H1 (cell line): ENCODE results near the gene ALDH1B1. TPM values are rescaled to one million over a fixed set of nuclear protein-coding genes. Genes with fewer than 3 reads are reported as not detected.

ENCODE experiments used
- CTCF ChIA-PET: fragments of 300-600 bp; sonication (Branson Sonifier 250); formaldehyde crosslinking; loops from one replicate; lab custom pipeline; 2021; ENCODE audit not compliant: partially characterized antibody; lab: Charles Lee
- POLR2A ChIA-PET: fragments of 300-600 bp; sonication (Branson Sonifier 250); formaldehyde crosslinking; loops from one replicate; lab custom pipeline; 2021; ENCODE audit warnings: inconsistent platforms; ENCODE audit not compliant: partially characterized antibody; lab: Charles Lee
- DNase-seq, 2 experiments: peaks; one replicate each; pipeline versions ENCODE4 v3.0.0 to v3.0.0-alpha.2; 2010 to 2022; ENCODE audit warnings: low spot score in 2 of 2, low read depth in 1 of 2, mixed read lengths in 1 of 2
- FAIRE-seq: peaks from 2 replicates; lab custom pipeline; 2011; peaks lifted over from hg19 to GRCh38; lab: Jason Lieb, UNC
- H2AFZ ChIP-seq: 2 replicates; pipeline ENCODE4 v1.8.1; 2012; ENCODE audit warnings: low read length, inconsistent platforms
- H2AK5ac ChIP-seq: 2 replicates; pipeline ENCODE4 v1.6.1; 2013; ENCODE audit warnings: low read depth, low read length
- H2BK120ac ChIP-seq: replicated peaks from 2 replicates; pipeline ENCODE3; 2013; ENCODE audit warnings: low read depth, low read length, inconsistent platforms
- H2BK12ac ChIP-seq: 2 replicates; pipeline ENCODE4 v1.6.1; 2013; ENCODE audit warnings: low read depth, low read length
- H2BK15ac ChIP-seq: 2 replicates; pipeline ENCODE4 v1.6.1; 2013; ENCODE audit warnings: low read length
- H2BK20ac ChIP-seq: 2 replicates; pipeline ENCODE4 v1.6.1; 2013; ENCODE audit warnings: low read length
- H2BK5ac ChIP-seq: 2 replicates; pipeline ENCODE4 v1.6.1; 2013; ENCODE audit warnings: low read depth, low read length
- H3K14ac ChIP-seq: 2 replicates; pipeline ENCODE4 v1.6.1; 2013; ENCODE audit warnings: inconsistent platforms; ENCODE audit not compliant: insufficient read length
- H3K18ac ChIP-seq: 2 replicates; pipeline ENCODE4 v1.6.1; 2013; ENCODE audit warnings: low read length; ENCODE audit errors: extremely low read depth
- H3K23ac ChIP-seq: 2 replicates; pipeline ENCODE4 v1.6.1; 2013; ENCODE audit warnings: inconsistent platforms; ENCODE audit not compliant: insufficient read length
- H3K23me2 ChIP-seq: 2 replicates; pipeline ENCODE4 v1.6.1; 2013; ENCODE audit warnings: low read depth, low read length
- H3K27ac ChIP-seq: 2 replicates; pipeline ENCODE4 v1.6.1; 2011; ENCODE audit warnings: low read depth, low read length, inconsistent platforms
- H3K27me3 ChIP-seq, 4 experiments: replicated peaks in 1 of 4; 1 replicate in 1 of 4; 2 replicates in 3 of 4; pipeline versions ENCODE4 v1.6.1 to v1.8.1; 2011 to 2013; ENCODE audit warnings: low read length in 3 of 4, mild to moderate bottlenecking in 3 of 4, inconsistent platforms in 2 of 4, mixed read lengths in 2 of 4, moderate library complexity in 1 of 4; ENCODE audit not compliant: control insufficient read depth in 3 of 4, insufficient read depth in 3 of 4; ENCODE audit errors: extremely low read depth in 1 of 4
- H3K36me3 ChIP-seq, 4 experiments: 2 replicates each; pipeline versions ENCODE4 v1.6.1 to v1.8.1; 2011 to 2013; ENCODE audit warnings: mild to moderate bottlenecking in 4 of 4, low read length in 3 of 4, moderate library complexity in 2 of 4, control low read depth in 1 of 4, inconsistent platforms in 1 of 4; ENCODE audit not compliant: insufficient read depth in 4 of 4, control insufficient read depth in 2 of 4
- H3K4ac ChIP-seq: replicated peaks from 2 replicates; pipeline ENCODE3; 2013; ENCODE audit warnings: low read length, low read depth, mixed read lengths, inconsistent platforms; ENCODE audit not compliant: insufficient read length
- H3K4me1 ChIP-seq, 4 experiments: replicated peaks in 1 of 4; 1 replicate in 1 of 4; 2 replicates in 3 of 4; pipeline versions ENCODE4 v1.6.1 to v1.8.1; 2011 to 2013; ENCODE audit warnings: low read length in 3 of 4, inconsistent platforms in 2 of 4, mixed read lengths in 1 of 4; ENCODE audit not compliant: insufficient read depth in 4 of 4, control insufficient read depth in 3 of 4
- H3K4me2 ChIP-seq, 2 experiments: 2 replicates each; pipeline versions ENCODE4 v1.6.1 to v1.8.1; 2011 to 2013; ENCODE audit warnings: low read depth in 2 of 2, low read length in 2 of 2, control low read depth in 1 of 2, inconsistent platforms in 1 of 2, mild to moderate bottlenecking in 1 of 2; ENCODE audit not compliant: insufficient read depth in 1 of 2
- H3K4me3 ChIP-seq, 4 experiments: fragments of 200-600, 300-600 bp in 1 of 4; sonication (generic), shearing (Covaris generic), sonication (Bioruptor Twin) in 1 of 4; 2 replicates each; pipeline versions ENCODE4 v1.5.1 to v1.8.1; 2011 to 2016; ENCODE audit warnings: low read length in 4 of 4, low read depth in 3 of 4, control low read depth in 2 of 4, inconsistent platforms in 2 of 4, mild to moderate bottlenecking in 2 of 4, mixed read lengths in 1 of 4, moderate library complexity in 1 of 4; ENCODE audit not compliant: insufficient read depth in 2 of 4; ENCODE audit errors: extremely low read depth in 1 of 4
- H3K56ac ChIP-seq: replicated peaks from 2 replicates; pipeline ENCODE3; 2013; ENCODE audit warnings: low read depth, mild to moderate bottlenecking, mixed read lengths, low read length, inconsistent platforms; ENCODE audit not compliant: insufficient read length
- H3K79me1 ChIP-seq: 2 replicates; pipeline ENCODE4 v1.6.1; 2013; ENCODE audit warnings: low read depth, low read length, control low read depth
- H3K79me2 ChIP-seq, 2 experiments: 2 replicates each; pipeline versions ENCODE4 v1.6.1 to v1.8.1; 2012 to 2013; ENCODE audit warnings: low read length in 2 of 2, mild to moderate bottlenecking in 2 of 2, inconsistent platforms in 1 of 2; ENCODE audit not compliant: insufficient read depth in 2 of 2, control insufficient read depth in 1 of 2
- H3K9ac ChIP-seq, 4 experiments: replicated peaks in 1 of 4; 1 replicate in 1 of 4; 2 replicates in 3 of 4; pipeline versions ENCODE4 v1.6.1 to v1.8.1; 2011 to 2013; ENCODE audit warnings: low read depth in 3 of 4, low read length in 3 of 4, control low read depth in 2 of 4, mild to moderate bottlenecking in 2 of 4, moderate library complexity in 2 of 4, inconsistent platforms in 1 of 4; ENCODE audit errors: extremely low read depth in 1 of 4
- H3K9me3 ChIP-seq, 2 experiments: 2 replicates each; pipeline versions ENCODE4 v1.6.1 to v1.8.1; 2012 to 2013; ENCODE audit warnings: mild to moderate bottlenecking in 2 of 2, moderate library complexity in 2 of 2, control low read depth in 1 of 2, inconsistent platforms in 1 of 2, low read depth in 1 of 2, low read length in 1 of 2, mixed read lengths in 1 of 2; ENCODE audit not compliant: insufficient read depth in 2 of 2
- H4K20me1 ChIP-seq, 2 experiments: replicated peaks in 1 of 2; 2 replicates each; pipeline versions ENCODE3 to v1.8.1; 2011 to 2013; ENCODE audit warnings: inconsistent platforms in 2 of 2, low read length in 2 of 2, mild to moderate bottlenecking in 1 of 2; ENCODE audit not compliant: insufficient read depth in 2 of 2, control insufficient read depth in 1 of 2
- H4K5ac ChIP-seq: 2 replicates; pipeline ENCODE4 v1.6.1; 2013; ENCODE audit warnings: low read length, low read depth, mixed read lengths, inconsistent platforms; ENCODE audit not compliant: insufficient read length
- H4K8ac ChIP-seq: 2 replicates; pipeline ENCODE4 v1.8.0; 2013; ENCODE audit warnings: mild to moderate bottlenecking, moderate library complexity, low read length, inconsistent platforms; ENCODE audit not compliant: insufficient read depth; ENCODE audit errors: extremely low read depth
- H4K91ac ChIP-seq: replicated peaks from 2 replicates; pipeline ENCODE3; 2013; ENCODE audit warnings: low read length, mixed read lengths, inconsistent platforms; ENCODE audit not compliant: insufficient read length
- ASH2L ChIP-seq: fragments of 200-600, 300-600 bp; sonication (generic); IDR thresholded peaks from one replicate; pipeline ENCODE4 v1.7.1; 2017; ENCODE audit warnings: low read length
- BACH1 ChIP-seq: IDR thresholded peaks from 2 replicates; pipeline ENCODE4 v1.6.1; 2012; ENCODE audit warnings: low read length, improper control_type of control experiment
- BRCA1 ChIP-seq: IDR thresholded peaks from 2 replicates; pipeline ENCODE4 v1.6.1; 2012; ENCODE audit warnings: low read depth, low read length, improper control_type of control experiment
- EZH2 ChIP-seq: fragments of 200-600 bp; sonication (generic); IDR thresholded peaks from 2 replicates; pipeline ENCODE4 v1.7.1; 2012; ENCODE audit warnings: low read depth, mild to moderate bottlenecking, moderate library complexity, low read length, inconsistent platforms; ENCODE audit not compliant: severe bottlenecking
- NANOG ChIP-seq: IDR thresholded peaks from 2 replicates; pipeline ENCODE4 v1.6.1; 2011; ENCODE audit warnings: low read length, low read depth, mild to moderate bottlenecking, inconsistent platforms; ENCODE audit not compliant: insufficient read depth, poor library complexity, severe bottlenecking
- POLR2A ChIP-seq, 2 experiments: IDR thresholded peaks; 1 replicate in 1 of 2; 2 replicates in 1 of 2; pipeline ENCODE4 v1.6.1; 2011; ENCODE audit warnings: low read depth in 2 of 2, low read length in 2 of 2, mild to moderate bottlenecking in 2 of 2; ENCODE audit errors: control extremely low read depth in 1 of 2
- POU5F1 ChIP-seq: IDR thresholded peaks from 2 replicates; pipeline ENCODE4 v1.6.1; 2011; ENCODE audit warnings: low read depth, mild to moderate bottlenecking, low read length, moderate library complexity
- SIN3A ChIP-seq, 2 experiments: IDR thresholded peaks in 1 of 2; conservative IDR thresholded peaks in 1 of 2; 2 replicates each; pipeline ENCODE4 v1.6.1; 2011 to 2012; ENCODE audit warnings: low read length in 2 of 2, improper control_type of control experiment in 1 of 2, low read depth in 1 of 2, mild to moderate bottlenecking in 1 of 2
- SP4 ChIP-seq: IDR thresholded peaks from 2 replicates; pipeline ENCODE4 v1.6.1; 2012; ENCODE audit warnings: low read length, inconsistent platforms
- SUZ12 ChIP-seq: fragments of 200-600 bp; sonication (generic); IDR thresholded peaks from 2 replicates; pipeline ENCODE4 v1.6.1; 2012; ENCODE audit warnings: mild to moderate bottlenecking, inconsistent platforms, low read length, moderate library complexity, mixed read lengths
- YY1 ChIP-seq: IDR thresholded peaks from 2 replicates; pipeline ENCODE4 v1.6.1; 2011; ENCODE audit warnings: low read depth, mild to moderate bottlenecking, low read length
- WGBS, 2 experiments: shearing (Covaris generic) in 1 of 2; methylation state at CpG; one replicate each; pipeline versions ENCODE4 v1.1.6 to v1.1.7; 2013 to 2015; ENCODE audit warnings: low lambda C conversion rate in 2 of 2, mixed read lengths in 2 of 2, inconsistent platforms in 1 of 2, low coverage in 1 of 2, missing lambda C conversion rate in 1 of 2; ENCODE audit not compliant: insufficient replicate concordance in 2 of 2, insufficient coverage in 1 of 2, insufficient read length in 1 of 2; ENCODE audit errors: extremely low coverage in 1 of 2, missing lambda C conversion rate in 1 of 2; 5-methylcytosine and 5-hydroxymethylcytosine counted together
- polyA plus RNA-seq, 7 experiments: library from polyadenylated mRNA; depleted of rRNA in 3 of 7; stranded (reverse) in 5 of 7; unstranded in 2 of 7; fragments of >200 nt in 5 of 7; fragments of 200-250 nt in 2 of 7; gene quantifications; 1 replicate in 5 of 7; 2 replicates in 1 of 7; 4 replicates in 1 of 7; pipeline versions ENCODE4 v1.2.1 to v1.2.3, GENCODE V29; 2011 to 2013; ENCODE audit warnings: missing spikeins in 2 of 7, mixed read lengths in 2 of 7
- total RNA-seq: library from RNA; stranded (reverse); fragmentation: NEBNext Ultra II Directional; extraction: Animal tissue kit (Norgen Biotek cat#: 25700); gene quantifications from 2 replicates; pipeline ENCODE4 v1.2.1, GENCODE V29; 2021
- TF ChIP-seq, protein P1 (sequence below): IDR thresholded peaks from 2 replicates; pipeline ENCODE4 v1.6.1; 2011; ENCODE audit warnings: low read length, improper control_type of control experiment
- TF ChIP-seq, protein P2 (sequence below): IDR thresholded peaks from 2 replicates; pipeline ENCODE4 v1.6.1; 2012; ENCODE audit warnings: inconsistent platforms

ALDH1B1 gene
- total and polyA plus RNA-seq, 2 of the 8 experiments (the other 6 are each of a cell fraction or from before 2014, with no cell fraction given): 41.6 to 78.7 TPM

DNA sequence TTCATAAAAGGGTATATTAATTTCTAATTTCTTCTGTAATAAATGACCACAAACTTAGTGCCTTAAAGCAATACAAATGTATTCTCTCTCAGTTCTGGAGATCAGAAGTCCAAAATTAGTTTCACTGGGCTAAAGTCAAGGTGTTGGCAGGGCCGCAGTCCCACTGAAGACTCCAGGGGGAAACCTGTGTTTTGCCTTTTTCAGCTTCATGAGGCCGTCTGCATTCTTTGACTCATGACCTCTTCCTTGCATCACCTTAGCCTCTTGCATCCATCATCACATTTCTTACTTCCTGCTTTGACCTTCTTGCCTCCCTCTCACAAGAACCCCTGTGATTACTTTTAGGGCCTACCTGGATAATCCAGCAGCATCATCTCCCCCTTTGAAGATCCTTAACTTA is 42.0 kb upstream of the ALDH1B1 start:
- no peak overlapping the region for H3K14ac ChIP-seq
- H3K56ac ChIP-seq: no peak overlapping the region
- H3K79me1 ChIP-seq: no peaks in the 10 kb centered on the region
- H3K23me2 ChIP-seq: 0 out of 2 replicates have a peak, but pooled peaks cover 2% of the 10 kb centered on the region
- no peaks in the 10 kb centered on the region for H3K9me3 ChIP-seq
- H3K79me2 ChIP-seq: no peaks in the 10 kb centered on the region
- FAIRE-seq (no peak), DNase-seq (no peak)
- no peak overlapping the region for H3K27ac ChIP-seq
- H3K27me3 ChIP-seq: peaks cover 3 to 36% (median 9%) of the 10 kb centered on the region in 4 experiments; a peak in 5 of 7 replicates
- no peak overlapping the region for H3K4me3 ChIP-seq
- H3K23ac ChIP-seq: no peak overlapping the region
- H3K9ac ChIP-seq: no peak overlapping the region
- no peak overlapping the region for H2BK15ac ChIP-seq
- no peak overlapping the region for H2AFZ ChIP-seq
- no peak overlapping the region for H4K91ac ChIP-seq
- no peaks in the 10 kb centered on the region for H3K36me3 ChIP-seq
- H2BK12ac ChIP-seq: no peak overlapping the region
- no peak overlapping the region for H2AK5ac ChIP-seq
- no peak overlapping the region for H2BK5ac ChIP-seq
- 88% methylated on average over 2 of the region's 2 CpGs; no CpG with 5 or more reads in 1 of the 2 experiments for WGBS, 2 experiments
- no peak overlapping the region for H4K8ac ChIP-seq
- no peak overlapping the region for H4K5ac ChIP-seq
- H2BK120ac ChIP-seq: no peak overlapping the region
- H3K4me1 ChIP-seq: peaks cover 0 to 21% (median 12%) of the 10 kb centered on the region in 4 experiments; a peak in 5 of 7 replicates
- POLR2A ChIA-PET: no interaction called here
- no peak overlapping the region for H2BK20ac ChIP-seq
- H4K20me1 ChIP-seq: peaks cover 0 to 2% of the 10 kb centered on the region in 2 experiments
- no peak overlapping the region for H3K4ac ChIP-seq
- no peak overlapping the region for H3K4me2 ChIP-seq
- CTCF ChIA-PET: interaction anchor here (0.6 to 4.2 kb wide), 4 partner anchors 12 to 72 kb away, joined by 3 to 15 read pairs (median 8); no protein-coding TSS in a partner anchor
- H3K18ac ChIP-seq: no peak overlapping the region
- no peak for TF ChIP-seq SIN3A (conservative IDR thresholded peaks at IDR 0.05 in 1 of 2, IDR thresholded peaks at IDR 0.05 in 1 of 2; ENCODE audit: low read depth in 1 of 2, low read length in 2 of 2)
- TF ChIP-seq, protein P1, sequence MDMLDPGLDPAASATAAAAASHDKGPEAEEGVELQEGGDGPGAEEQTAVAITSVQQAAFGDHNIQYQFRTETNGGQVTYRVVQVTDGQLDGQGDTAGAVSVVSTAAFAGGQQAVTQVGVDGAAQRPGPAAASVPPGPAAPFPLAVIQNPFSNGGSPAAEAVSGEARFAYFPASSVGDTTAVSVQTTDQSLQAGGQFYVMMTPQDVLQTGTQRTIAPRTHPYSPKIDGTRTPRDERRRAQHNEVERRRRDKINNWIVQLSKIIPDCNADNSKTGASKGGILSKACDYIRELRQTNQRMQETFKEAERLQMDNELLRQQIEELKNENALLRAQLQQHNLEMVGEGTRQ: no peak
- no peak for TF ChIP-seq BACH1
- no peak for TF ChIP-seq SUZ12
- no peak for TF ChIP-seq YY1
- no peak for TF ChIP-seq BRCA1
- no peak for TF ChIP-seq SP4
- no peak for TF ChIP-seq POLR2A (IDR thresholded peaks at IDR 0.05; ENCODE audit: control extremely low read depth in 1 of 2, low read depth in 2 of 2, low read length in 2 of 2)
- TF ChIP-seq POU5F1: no peak
- TF ChIP-seq, protein P2, sequence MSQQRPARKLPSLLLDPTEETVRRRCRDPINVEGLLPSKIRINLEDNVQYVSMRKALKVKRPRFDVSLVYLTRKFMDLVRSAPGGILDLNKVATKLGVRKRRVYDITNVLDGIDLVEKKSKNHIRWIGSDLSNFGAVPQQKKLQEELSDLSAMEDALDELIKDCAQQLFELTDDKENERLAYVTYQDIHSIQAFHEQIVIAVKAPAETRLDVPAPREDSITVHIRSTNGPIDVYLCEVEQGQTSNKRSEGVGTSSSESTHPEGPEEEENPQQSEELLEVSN: no peak
- no peak for TF ChIP-seq EZH2
- no peak for TF ChIP-seq ASH2L
- no peak for TF ChIP-seq NANOG
